Fibroblast of pulmonary artery (primary cell): Measurements from ENCODE around the gene DEXI.
"Not testable (repeated sequence)": the region's sequence is repeated elsewhere in the genome, so short reads cannot be mapped to it uniquely, and the experiment has no call there.

Experiments used
- DNase-seq: peaks from one replicate; pipeline ENCODE4 v3.0.0-alpha.2; 2010; ENCODE audit warnings: low read depth
- H3K4me3 ChIP-seq: replicated peaks from 2 replicates; pipeline ENCODE4 v1.5.1; 2011; ENCODE audit warnings: low read depth, mild to moderate bottlenecking, control low read depth, low read length, moderate library complexity
- TF ChIP-seq, protein P1 (sequence below): IDR thresholded peaks from 2 replicates; pipeline ENCODE4 v1.5.1; 2011; ENCODE audit warnings: mild to moderate bottlenecking, control low read depth, low read length, inconsistent platforms; ENCODE audit errors: missing control alignments

Gene DEXI

DNA sequence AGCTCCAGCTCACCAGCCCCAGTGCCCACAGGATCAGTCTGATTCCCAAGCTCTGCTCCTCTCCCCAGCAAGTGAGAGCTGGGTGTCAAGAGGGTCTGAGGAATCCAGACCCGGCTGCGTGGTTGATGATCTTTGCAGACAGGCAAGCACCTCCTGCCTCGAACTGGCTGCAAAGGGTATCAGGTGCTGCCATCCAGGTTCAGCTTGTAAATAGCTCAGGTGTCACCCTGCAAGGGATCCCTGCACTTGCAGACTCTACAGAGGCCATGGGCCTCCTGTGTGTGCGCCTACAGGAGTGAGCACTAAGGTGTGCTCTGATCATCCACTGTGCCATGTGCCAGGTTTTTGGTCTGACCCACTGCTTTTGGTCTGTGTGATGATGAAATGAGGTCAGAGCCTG, 16.2 kb downstream of the DEXI start:
- no peak for DNase-seq
- TF ChIP-seq, protein P1, sequence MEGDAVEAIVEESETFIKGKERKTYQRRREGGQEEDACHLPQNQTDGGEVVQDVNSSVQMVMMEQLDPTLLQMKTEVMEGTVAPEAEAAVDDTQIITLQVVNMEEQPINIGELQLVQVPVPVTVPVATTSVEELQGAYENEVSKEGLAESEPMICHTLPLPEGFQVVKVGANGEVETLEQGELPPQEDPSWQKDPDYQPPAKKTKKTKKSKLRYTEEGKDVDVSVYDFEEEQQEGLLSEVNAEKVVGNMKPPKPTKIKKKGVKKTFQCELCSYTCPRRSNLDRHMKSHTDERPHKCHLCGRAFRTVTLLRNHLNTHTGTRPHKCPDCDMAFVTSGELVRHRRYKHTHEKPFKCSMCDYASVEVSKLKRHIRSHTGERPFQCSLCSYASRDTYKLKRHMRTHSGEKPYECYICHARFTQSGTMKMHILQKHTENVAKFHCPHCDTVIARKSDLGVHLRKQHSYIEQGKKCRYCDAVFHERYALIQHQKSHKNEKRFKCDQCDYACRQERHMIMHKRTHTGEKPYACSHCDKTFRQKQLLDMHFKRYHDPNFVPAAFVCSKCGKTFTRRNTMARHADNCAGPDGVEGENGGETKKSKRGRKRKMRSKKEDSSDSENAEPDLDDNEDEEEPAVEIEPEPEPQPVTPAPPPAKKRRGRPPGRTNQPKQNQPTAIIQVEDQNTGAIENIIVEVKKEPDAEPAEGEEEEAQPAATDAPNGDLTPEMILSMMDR = no peak
- no peak overlapping the region for H3K4me3 ChIP-seq

GRCh38 chr16:10925285-10925684, 17.0 kb downstream of the DEXI start:
- DNase-seq, H3K4me3 ChIP-seq: not testable (repeated sequence)

- no peak overlapping the region for H3K4me3 ChIP-seq
Measured at GRCh38 chr16:10923650-10924214, 18.5 kb downstream of the DEXI start.

DNA sequence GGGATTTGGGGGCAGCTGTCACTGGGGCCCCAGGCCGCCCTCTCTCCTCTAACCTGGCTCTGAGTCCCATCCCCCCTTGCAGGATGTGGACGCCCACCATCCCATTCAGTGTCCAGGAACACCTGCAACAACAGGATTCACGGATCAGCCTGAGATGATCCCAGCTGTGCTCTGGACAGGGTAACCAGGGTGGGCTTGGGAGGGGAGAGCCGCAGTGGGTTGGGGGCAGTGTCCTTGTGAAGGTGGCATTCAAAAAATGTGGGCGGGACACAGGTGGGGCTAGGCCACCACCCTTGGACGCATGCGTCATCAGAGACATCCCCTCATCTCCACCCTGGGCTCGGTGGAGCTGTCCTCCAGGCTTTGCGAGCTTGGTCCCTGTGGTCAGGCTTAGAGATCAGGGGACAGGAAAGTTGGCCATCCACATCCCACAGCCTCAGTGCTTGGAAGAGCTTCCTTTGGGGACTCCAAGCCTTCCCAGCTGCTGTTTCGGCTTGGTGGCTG, 19.1 kb downstream of the DEXI start:
- no peak for DNase-seq
- no peak overlapping the region for H3K4me3 ChIP-seq
- TF ChIP-seq, protein P1 = no peak

More at GRCh38 chr16:10923650-10924214, 18.5 kb downstream of the DEXI start:
- TF ChIP-seq, protein P1 = no peak
- DNase-seq = no peak

DNA sequence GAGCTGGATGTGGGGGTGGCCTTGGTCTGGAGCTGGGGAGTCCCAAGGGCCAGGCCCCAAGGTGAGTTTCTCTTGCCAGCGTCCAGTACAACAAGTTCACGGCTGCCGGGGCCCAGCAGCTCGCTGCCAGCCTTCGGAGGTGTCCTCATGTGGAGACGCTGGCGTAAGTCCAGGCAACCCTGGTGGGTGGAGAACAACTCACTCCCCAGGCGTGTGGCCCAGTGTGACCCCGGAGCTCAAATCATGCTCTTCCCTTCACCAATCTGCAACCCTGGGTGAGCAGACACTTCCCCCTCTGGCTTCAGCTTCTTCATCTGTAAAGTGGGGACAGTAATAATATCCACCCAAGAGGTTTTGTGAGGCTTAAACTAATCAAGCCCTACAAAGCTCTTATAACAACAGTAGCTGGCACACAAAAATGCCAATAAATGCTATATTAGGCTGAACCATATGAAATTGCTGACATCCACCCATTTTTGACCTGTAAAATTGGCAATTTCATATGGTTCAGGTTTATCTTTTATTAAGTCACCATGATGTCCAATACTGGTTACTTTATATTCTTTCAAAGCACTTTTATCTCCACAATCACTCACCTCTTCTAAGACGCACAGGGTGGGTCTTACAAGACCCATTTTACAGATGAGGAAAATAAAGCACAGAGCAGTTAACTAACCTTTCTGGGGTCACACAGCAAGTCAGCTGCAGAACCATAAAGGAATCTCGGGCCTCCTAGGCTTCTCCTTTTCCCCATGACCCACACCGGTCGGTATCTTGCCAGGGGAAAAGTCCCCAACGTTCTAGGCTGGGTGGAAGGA, 19.7 kb downstream of the DEXI start:
- DNase-seq = no peak
- no peak overlapping the region for H3K4me3 ChIP-seq
- TF ChIP-seq, protein P1 = no peak

- H3K4me3 ChIP-seq = no peak overlapping the region
- peak; percentile 41 for DNase-seq
- TF ChIP-seq, protein P1 = no peak
Measured at GRCh38 chr16:10921536-10922327, 20.5 kb downstream of the DEXI start.
